Fibroblast of lung (primary cell): ENCODE data around the gene UBE2M. TPM values are rescaled to one million over a fixed set of nuclear protein-coding genes. Genes with fewer than 3 reads are reported as not detected.
A peak's percentile ranks its signal among the peaks of the same experiment; 100 is the strongest.
"Not testable (repeated sequence)": the region's sequence is repeated elsewhere in the genome, so short reads cannot be mapped to it uniquely, and the experiment has no call there.

Experiments used
- DNase-seq, 2 donors: peaks; one replicate each; pipeline versions ENCODE4 v3.0.0 to v3.0.0-alpha.2; 2010; ENCODE audit warnings: low read depth in 2 of 2
- H2AFZ ChIP-seq: 2 replicates; pipeline ENCODE4 v1.5.1; 2012; ENCODE audit warnings: low read length, control low read depth, inconsistent platforms
- H3K27ac ChIP-seq: 2 replicates; pipeline ENCODE4 v1.5.1; 2011; ENCODE audit warnings: low read length, control low read depth; ENCODE audit not compliant: insufficient read depth
- H3K27me3 ChIP-seq: 2 replicates; pipeline ENCODE4 v1.5.1; 2011; ENCODE audit warnings: mild to moderate bottlenecking, low read length; ENCODE audit not compliant: control insufficient read depth, insufficient read depth
- H3K36me3 ChIP-seq: 2 replicates; pipeline ENCODE4 v1.5.1; 2011; ENCODE audit warnings: low read length; ENCODE audit not compliant: control insufficient read depth, insufficient read depth
- H3K4me1 ChIP-seq: 2 replicates; pipeline ENCODE4 v1.5.1; 2011; ENCODE audit warnings: low read length; ENCODE audit not compliant: control insufficient read depth, insufficient read depth; ENCODE audit errors: extremely low read depth
- H3K4me2 ChIP-seq: 2 replicates; pipeline ENCODE4 v1.5.1; 2011; ENCODE audit warnings: low read length, control low read depth; ENCODE audit not compliant: insufficient read depth; ENCODE audit errors: extremely low read depth
- H3K4me3 ChIP-seq, 4 experiments: fragments of 200-600 bp in 1 of 4; sonication (generic) in 1 of 4; replicated peaks in 1 of 4; 2 replicates each; pipeline ENCODE4 v1.5.1; 2011 to 2016; ENCODE audit warnings: low read length in 4 of 4, low read depth in 3 of 4, mild to moderate bottlenecking in 3 of 4, control low read depth in 2 of 4, inconsistent platforms in 1 of 4, mixed read lengths in 1 of 4; ENCODE audit not compliant: insufficient read depth in 1 of 4; ENCODE audit errors: control extremely low read depth in 1 of 4
- H3K79me2 ChIP-seq: 2 replicates; pipeline ENCODE4 v1.5.1; 2012; ENCODE audit warnings: mild to moderate bottlenecking, low read length, inconsistent platforms; ENCODE audit not compliant: control insufficient read depth, insufficient read depth
- H3K9ac ChIP-seq: 2 replicates; pipeline ENCODE4 v1.5.1; 2011; ENCODE audit warnings: mild to moderate bottlenecking, low read length, control low read depth; ENCODE audit not compliant: insufficient read depth
- H3K9me3 ChIP-seq: 2 replicates; pipeline ENCODE4 v1.5.1; 2012; ENCODE audit warnings: low read depth, low read length; ENCODE audit not compliant: control insufficient read depth, insufficient read depth
- H4K20me1 ChIP-seq: 2 replicates; pipeline ENCODE4 v1.5.1; 2011; ENCODE audit warnings: low read length; ENCODE audit not compliant: control insufficient read depth, insufficient read depth; ENCODE audit errors: extremely low read depth
- EZH2 ChIP-seq: IDR thresholded peaks from 2 replicates; pipeline ENCODE4 v1.5.1; 2012; ENCODE audit warnings: low read length, control low read depth, mild to moderate bottlenecking; ENCODE audit errors: missing control alignments
- polyA minus RNA-seq: library from RNA; depleted of rRNA, polyadenylated mRNA; stranded (reverse); fragments of >200 nt; gene quantifications from 2 replicates; pipeline ENCODE4 v1.2.3, GENCODE V29; 2011; ENCODE audit warnings: low replicate concordance
- polyA plus RNA-seq, 2 donors: library from polyadenylated mRNA; depleted of rRNA in 1 of 2; stranded (reverse) in 1 of 2; unstranded in 1 of 2; fragments of >200 nt; gene quantifications; 2 replicates each; pipeline ENCODE4 v1.2.1, GENCODE V29; 2011 to 2012; ENCODE audit warnings: missing spikeins in 1 of 2
- total RNA-seq: library from RNA; depleted of rRNA; stranded (reverse); fragments of >200 nt; gene quantifications from 2 replicates; pipeline ENCODE4 v1.2.1, GENCODE V29; 2014
- TF ChIP-seq, protein P1 (sequence below), 2 donors: IDR thresholded peaks in 1 of 2; conservative IDR thresholded peaks in 1 of 2; 1 replicate in 1 of 2; 2 replicates in 1 of 2; pipeline ENCODE4 v1.5.1; 2011 to 2012; ENCODE audit warnings: low read length in 2 of 2, control low read depth in 1 of 2, inconsistent platforms in 1 of 2, low read depth in 1 of 2, mild to moderate bottlenecking in 1 of 2

The UBE2M gene
- 52.6 and 73.7 TPM in 2 replicates for total RNA-seq
- 73.6 and 99.9 TPM in 2 replicates for polyA plus RNA-seq
- polyA plus RNA-seq (2012), result 76.2 and 99.7 TPM in 2 replicates
- polyA minus RNA-seq, result 57.9 and 128 TPM in 2 replicates

DNA sequence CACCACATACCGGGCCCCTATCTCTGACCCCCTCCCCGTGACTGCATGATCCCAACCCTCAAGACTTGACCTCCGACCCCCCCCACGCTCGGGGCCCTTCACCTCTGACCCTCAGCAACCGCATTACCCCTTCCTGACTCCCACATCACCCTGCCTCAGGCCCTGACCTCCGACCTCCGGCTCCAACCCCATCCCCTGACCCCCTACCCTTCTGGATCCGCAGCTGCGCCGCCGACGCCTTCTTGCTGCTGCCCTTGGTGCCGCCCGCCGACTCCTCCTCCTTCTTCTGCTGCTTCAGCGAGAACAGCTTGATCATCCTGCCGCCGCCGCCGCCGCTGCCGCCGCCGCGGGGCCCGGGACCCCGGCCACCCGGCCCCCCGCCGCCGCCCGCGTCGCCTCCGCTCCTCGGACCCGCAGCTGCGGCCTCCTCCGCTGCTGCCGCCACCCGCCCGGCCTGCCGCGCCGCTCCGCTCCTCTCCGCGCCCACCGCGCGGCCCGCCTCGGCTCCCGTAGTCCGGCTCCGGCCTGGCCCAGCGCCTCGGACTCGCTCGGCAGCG lies at the start of gene UBE2M:
UBE2M (minus strand) TSS at position 546 of the 557 bp plus-strand sequence; CDS start at position 316, 230 bp downstream.
- Histone ChIP-seq H3K4me3 (peak within 1 kb of the TSS; percentile 79 to 94 (median 92)), H3K4me2 (peak within 1 kb of the TSS; percentile 100), H3K9me3 (no peaks in the 10 kb centered on the region), H3K4me1 (peaks cover 20% of the 10 kb centered on the region), H3K79me2 (peaks cover 36% of the 10 kb centered on the region), H3K27me3 (no peaks in the 10 kb centered on the region), H2AFZ (peak within 1 kb of the TSS; percentile 83), H3K9ac (peak within 1 kb of the TSS; percentile 100), H4K20me1 (no peaks in the 10 kb centered on the region), H3K36me3 (peaks cover 10% of the 10 kb centered on the region), H3K27ac (peak within 1 kb of the TSS; percentile 100)
- peak in 1 of 2 donors; percentile 51 for DNase-seq
- TF ChIP-seq EZH2, result no peak

DNA sequence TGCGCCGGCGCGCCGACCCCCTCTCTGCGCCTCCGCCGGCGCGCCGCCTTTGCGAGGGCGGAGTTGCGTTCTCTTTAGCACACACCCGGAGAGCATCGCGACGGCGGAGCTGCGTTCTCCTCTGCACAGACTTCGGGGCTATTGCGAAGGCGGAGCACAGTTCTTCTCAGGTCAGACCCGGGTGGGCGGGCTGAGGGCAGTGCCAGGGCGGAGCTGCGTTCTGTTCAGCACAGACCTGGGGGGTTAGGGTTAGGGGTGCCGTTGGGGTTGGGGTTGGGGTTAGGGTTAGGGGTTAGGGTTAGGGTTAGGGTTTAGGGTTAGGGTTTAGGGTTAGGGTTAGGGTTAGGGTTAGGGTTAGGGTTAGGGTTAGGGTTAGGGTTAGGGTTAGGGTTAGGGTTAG lies 48.8 kb upstream of the UBE2M start:
- not testable (repeated sequence) for H3K36me3 ChIP-seq

DNA sequence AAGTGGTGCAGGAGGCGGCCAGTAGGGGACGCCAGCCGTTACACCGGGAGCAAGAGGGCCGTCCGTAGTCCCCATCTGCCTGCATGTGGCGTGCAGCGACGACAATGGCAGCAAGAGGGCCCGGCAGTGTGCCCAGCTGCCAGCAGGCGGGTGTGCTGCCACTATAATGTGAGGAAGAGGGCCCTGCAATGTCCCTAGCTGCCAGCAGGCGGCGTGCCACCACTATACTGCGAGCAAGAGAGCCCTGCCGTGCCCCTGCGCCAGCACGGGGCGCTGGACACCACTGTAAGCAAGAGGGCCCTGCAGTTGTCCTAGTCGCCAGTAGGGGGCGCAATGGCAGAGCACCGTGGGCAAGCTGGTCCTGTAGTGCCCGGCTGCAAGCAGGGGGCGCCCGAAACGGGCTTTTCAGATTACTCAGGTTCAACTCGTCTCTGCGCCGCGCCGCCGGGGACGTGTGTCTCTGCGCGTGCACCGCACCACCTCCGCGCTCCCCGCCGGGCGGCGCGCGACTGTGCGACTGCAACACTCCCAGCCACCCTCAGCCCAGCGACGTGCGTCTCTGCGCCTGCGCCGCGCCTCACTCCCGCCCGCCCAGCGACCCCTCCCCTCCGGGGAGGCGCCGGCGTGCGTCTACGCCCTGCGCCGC lies 48.0 kb upstream of the UBE2M start:
- not testable (repeated sequence) for H4K20me1 ChIP-seq, H3K27me3 ChIP-seq, H3K27ac ChIP-seq, H3K4me2 ChIP-seq, H3K9ac ChIP-seq, H3K4me1 ChIP-seq, H3K9me3 ChIP-seq, H3K36me3 ChIP-seq, H2AFZ ChIP-seq, DNase-seq, H3K79me2 ChIP-seq, H3K4me3 ChIP-seq
- TF ChIP-seq, protein P1, sequence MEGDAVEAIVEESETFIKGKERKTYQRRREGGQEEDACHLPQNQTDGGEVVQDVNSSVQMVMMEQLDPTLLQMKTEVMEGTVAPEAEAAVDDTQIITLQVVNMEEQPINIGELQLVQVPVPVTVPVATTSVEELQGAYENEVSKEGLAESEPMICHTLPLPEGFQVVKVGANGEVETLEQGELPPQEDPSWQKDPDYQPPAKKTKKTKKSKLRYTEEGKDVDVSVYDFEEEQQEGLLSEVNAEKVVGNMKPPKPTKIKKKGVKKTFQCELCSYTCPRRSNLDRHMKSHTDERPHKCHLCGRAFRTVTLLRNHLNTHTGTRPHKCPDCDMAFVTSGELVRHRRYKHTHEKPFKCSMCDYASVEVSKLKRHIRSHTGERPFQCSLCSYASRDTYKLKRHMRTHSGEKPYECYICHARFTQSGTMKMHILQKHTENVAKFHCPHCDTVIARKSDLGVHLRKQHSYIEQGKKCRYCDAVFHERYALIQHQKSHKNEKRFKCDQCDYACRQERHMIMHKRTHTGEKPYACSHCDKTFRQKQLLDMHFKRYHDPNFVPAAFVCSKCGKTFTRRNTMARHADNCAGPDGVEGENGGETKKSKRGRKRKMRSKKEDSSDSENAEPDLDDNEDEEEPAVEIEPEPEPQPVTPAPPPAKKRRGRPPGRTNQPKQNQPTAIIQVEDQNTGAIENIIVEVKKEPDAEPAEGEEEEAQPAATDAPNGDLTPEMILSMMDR (conservative IDR thresholded peaks at IDR 0.05 in 1 of 2, IDR thresholded peaks at IDR 0.05 in 1 of 2; ENCODE audit: low read depth in 1 of 2, low read length in 2 of 2), result peak in 1 of 2 donors; percentile 22

More for the DNA sequence above, 48.8 kb upstream of the UBE2M start:
- not testable (repeated sequence) for H4K20me1 ChIP-seq, DNase-seq, H3K4me1 ChIP-seq, H3K27ac ChIP-seq, H3K27me3 ChIP-seq, H3K4me3 ChIP-seq, H2AFZ ChIP-seq, H3K9me3 ChIP-seq, H3K9ac ChIP-seq, H3K79me2 ChIP-seq, H3K4me2 ChIP-seq
